Vagina (tissue), 2 donors: ENCODE measurements around the gene HIKESHI.

Source experiments
- POLR2A ChIP-seq, 2 donors: fragments of 450-650 bp; IDR thresholded peaks; one replicate each; pipeline ENCODE4 v1.6.1; 2017; ENCODE audit warnings: antibody characterized with exemption in 2 of 2, mild to moderate bottlenecking in 2 of 2, moderate library complexity in 2 of 2
- TF ChIP-seq, protein P1 (sequence below), 3 experiments: fragments of 450-650 bp in 2 of 3; fragments of 200-600 bp in 1 of 3; sonication (generic) in 1 of 3; IDR thresholded peaks; one replicate each; pipeline ENCODE4 v1.5.1; 2017 to 2019; ENCODE audit warnings: antibody characterized with exemption in 3 of 3, mild to moderate bottlenecking in 2 of 3, moderate library complexity in 2 of 3

DNA sequence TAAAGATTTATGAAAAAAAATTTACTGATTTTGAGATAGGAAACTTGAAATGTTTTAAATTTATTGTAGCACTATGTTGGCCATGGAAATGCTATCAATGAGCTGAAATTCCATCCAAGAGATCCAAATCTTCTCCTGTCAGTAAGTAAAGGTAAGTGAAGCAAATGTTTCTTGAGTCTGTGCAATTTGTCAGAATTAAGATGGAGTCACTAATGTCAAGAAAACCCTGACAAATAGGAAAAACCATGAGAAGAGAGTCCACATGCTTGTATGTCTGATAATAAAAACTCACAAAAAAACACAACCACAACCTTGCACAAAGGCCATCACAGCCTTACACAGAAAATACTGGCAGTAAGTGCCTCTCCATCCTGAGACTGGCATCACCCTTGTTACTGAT lies 44.6 kb upstream of the HIKESHI start:
- TF ChIP-seq, protein P1, sequence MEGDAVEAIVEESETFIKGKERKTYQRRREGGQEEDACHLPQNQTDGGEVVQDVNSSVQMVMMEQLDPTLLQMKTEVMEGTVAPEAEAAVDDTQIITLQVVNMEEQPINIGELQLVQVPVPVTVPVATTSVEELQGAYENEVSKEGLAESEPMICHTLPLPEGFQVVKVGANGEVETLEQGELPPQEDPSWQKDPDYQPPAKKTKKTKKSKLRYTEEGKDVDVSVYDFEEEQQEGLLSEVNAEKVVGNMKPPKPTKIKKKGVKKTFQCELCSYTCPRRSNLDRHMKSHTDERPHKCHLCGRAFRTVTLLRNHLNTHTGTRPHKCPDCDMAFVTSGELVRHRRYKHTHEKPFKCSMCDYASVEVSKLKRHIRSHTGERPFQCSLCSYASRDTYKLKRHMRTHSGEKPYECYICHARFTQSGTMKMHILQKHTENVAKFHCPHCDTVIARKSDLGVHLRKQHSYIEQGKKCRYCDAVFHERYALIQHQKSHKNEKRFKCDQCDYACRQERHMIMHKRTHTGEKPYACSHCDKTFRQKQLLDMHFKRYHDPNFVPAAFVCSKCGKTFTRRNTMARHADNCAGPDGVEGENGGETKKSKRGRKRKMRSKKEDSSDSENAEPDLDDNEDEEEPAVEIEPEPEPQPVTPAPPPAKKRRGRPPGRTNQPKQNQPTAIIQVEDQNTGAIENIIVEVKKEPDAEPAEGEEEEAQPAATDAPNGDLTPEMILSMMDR (IDR thresholded peaks at IDR 0.05): no peak
- TF ChIP-seq POLR2A (IDR thresholded peaks at IDR 0.05): no peak
